SK-N-SH (cell line): ENCODE data around the gene GLIS1.

Experiments used
- CTCF ChIP-seq: fragments of 200-600 bp; sonication (generic); IDR thresholded peaks from 2 replicates; pipeline ENCODE4 v1.6.1; 2017; ENCODE audit warnings: antibody characterized with exemption, mild to moderate bottlenecking, moderate library complexity
- ELF1 ChIP-seq: IDR thresholded peaks from 2 replicates; pipeline ENCODE4 v1.4.0; 2012
- EP300 ChIP-seq, 2 experiments: IDR thresholded peaks; 2 replicates each; pipeline versions ENCODE4 v1.4.0 to v1.6.1; 2012; ENCODE audit warnings: borderline replicate concordance in 1 of 2, low read depth in 1 of 2, low read length in 1 of 2
- EZH2phosphoT487 ChIP-seq: fragments of 200-600 bp; sonication (generic); IDR thresholded peaks from 2 replicates; pipeline ENCODE4 v1.6.1; 2017; ENCODE audit warnings: low read depth, mixed run types, mild to moderate bottlenecking, antibody characterized with exemption, moderate library complexity, borderline replicate concordance
- GABPA ChIP-seq: IDR thresholded peaks from 2 replicates; pipeline ENCODE4 v1.4.0; 2012; ENCODE audit warnings: low read depth, mild to moderate bottlenecking
- JUND ChIP-seq: IDR thresholded peaks from 2 replicates; pipeline ENCODE4 v1.4.0; 2012
- MAX ChIP-seq: IDR thresholded peaks from 2 replicates; pipeline ENCODE4 v1.4.0; 2012; ENCODE audit warnings: low read depth
- POLR2AphosphoS5 ChIP-seq: IDR thresholded peaks from 2 replicates; pipeline ENCODE4 v1.6.1; 2012; ENCODE audit warnings: low read depth, low read length
- RAD21 ChIP-seq: IDR thresholded peaks from 2 replicates; pipeline ENCODE4 v1.6.1; 2012; ENCODE audit warnings: mild to moderate bottlenecking, low read length
- REST ChIP-seq: IDR thresholded peaks from 2 replicates; pipeline ENCODE4 v1.6.1; 2012; ENCODE audit warnings: mild to moderate bottlenecking, low read depth, low read length, moderate library complexity
- TAF1 ChIP-seq: IDR thresholded peaks from 2 replicates; pipeline ENCODE4 v1.6.1; 2012; ENCODE audit warnings: low read depth, mild to moderate bottlenecking, low read length, moderate library complexity, borderline replicate concordance
- TEAD4 ChIP-seq: IDR thresholded peaks from 2 replicates; pipeline ENCODE4 v1.4.0; 2012; ENCODE audit warnings: mild to moderate bottlenecking, borderline replicate concordance; ENCODE audit not compliant: insufficient read depth
- USF1 ChIP-seq: IDR thresholded peaks from 2 replicates; pipeline ENCODE4 v1.4.0; 2012; ENCODE audit warnings: low read depth, borderline replicate concordance
- ZBTB33 ChIP-seq: IDR thresholded peaks from 2 replicates; pipeline ENCODE4 v1.4.0; 2012; ENCODE audit warnings: low read depth, borderline replicate concordance

GRCh38 chr1:53514436-53514835 is 224.5 kb downstream of the GLIS1 start:
- TF ChIP-seq REST (no peak), CTCF (no peak), POLR2AphosphoS5 (no peak), MAX (no peak), JUND (no peak), TAF1 (no peak), GABPA (no peak), RAD21 (no peak), EZH2phosphoT487 (no peak), ELF1 (no peak), TEAD4 (no peak), EP300 (IDR thresholded peaks at IDR 0.05; ENCODE audit: borderline replicate concordance in 1 of 2, low read depth in 1 of 2, low read length in 1 of 2) (no peak), ZBTB33 (no peak), USF1 (no peak)
